ENCODE results near the gene NUMBL. TPM values are rescaled to one million over a fixed set of nuclear protein-coding genes. Genes with fewer than 3 reads are reported as not detected.

Gene NUMBL
- total and polyA plus RNA-seq, 2 of the 4 experiments (the other 2 are of a cell fraction): 6.3 to 29.0 TPM

DNA sequence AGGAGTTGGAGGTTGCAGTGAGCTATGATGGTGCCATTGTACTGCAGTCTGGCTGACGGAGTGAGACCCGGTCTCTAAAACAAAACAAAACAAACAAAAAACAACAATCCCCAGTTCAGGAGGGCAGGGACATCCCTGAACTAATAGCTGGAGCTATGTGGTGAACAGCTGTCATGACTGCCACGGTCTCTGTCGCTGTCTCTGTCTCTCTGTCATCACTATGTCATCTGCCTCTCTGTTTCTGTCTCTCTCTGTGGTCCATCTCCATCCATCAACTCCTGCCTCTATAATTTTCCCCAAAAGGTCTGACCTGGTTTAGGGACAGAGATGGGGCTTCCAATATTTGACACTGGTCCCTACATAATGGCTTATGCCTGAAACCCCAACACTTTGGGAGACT, 33.9 kb upstream of the NUMBL start:
- H3K4me2 ChIP-seq (ENCODE audit: low read depth, low read length): no peak overlapping the region
- no peak for DNase-seq
- no TSS peak for BruUV-seq (replicated peaks)
- no peak overlapping the region for H3K4ac ChIP-seq (ENCODE audit: low read depth, low read length)
- H3K9me3 ChIP-seq (ENCODE audit: control insufficient read depth, insufficient read depth, low read length): no peaks in the 10 kb centered on the region; the same call in 1 of the 2 replicates
- H3K14ac ChIP-seq (replicated peaks; ENCODE audit: low read depth, low read length): no peak overlapping the region
- H4K8ac ChIP-seq (ENCODE audit: low read depth in 2 of 2, low read length in 2 of 2): no peak overlapping the region
- H3K23ac ChIP-seq (ENCODE audit: low read depth, low read length): no peak overlapping the region
- no peak overlapping the region for H3K9ac ChIP-seq (ENCODE audit: low read depth, low read length)
- intact Hi-C loops (cut with micrococcal nuclease): no loop called here
- H2BK5ac ChIP-seq (ENCODE audit: low read depth, low read length, poor library complexity, severe bottlenecking): no peak overlapping the region
- H2BK15ac ChIP-seq (ENCODE audit: low read depth, low read length): no peak overlapping the region
- H2BK20ac ChIP-seq (ENCODE audit: low read depth, low read length): no peak overlapping the region
- 96% methylated on average over 2 of the region's 4 CpGs; no CpG with 5 or more reads in 1 of the 2 experiments for WGBS, 2 experiments (ENCODE audit: extremely low coverage in 2 of 2, insufficient read length in 1 of 2)
- H3K36me3 ChIP-seq (ENCODE audit: control insufficient read depth, insufficient read depth, low read length): peaks cover 45% of the 10 kb centered on the region
- POLR2A ChIA-PET (ENCODE audit: unreplicated experiment): no interaction called here
- H4K5ac ChIP-seq (ENCODE audit: low read depth, low read length): no peak overlapping the region
- dilution Hi-C loops (cut with HindIII; ENCODE audit: low sequenced_read_pairs, unreplicated experiment): no loop called here
- in situ Hi-C loops (cut with MboI; ENCODE audit: low sequenced_read_pairs): no loop called here
- peaks cover 26 to 74% of the 10 kb centered on the region in 2 experiments for H3K79me1 ChIP-seq (ENCODE audit: low read depth in 1 of 2, low read length in 2 of 2)
- no peak overlapping the region for H2BK120ac ChIP-seq (ENCODE audit: low read depth, low read length)
- no peak overlapping the region for H2AFZ ChIP-seq (replicated peaks; ENCODE audit: low read length, poor library complexity)
- ATAC-seq (ENCODE audit: low read depth): no peak
- peaks cover 20% of the 10 kb centered on the region; the same call in 1 of the 2 replicates for H3K9me1 ChIP-seq (ENCODE audit: insufficient read depth, low read length)
- H2AK9ac ChIP-seq (replicated peaks; ENCODE audit: low read depth, low read length, poor library complexity): no peak overlapping the region
- peaks cover 9% of the 10 kb centered on the region for H3K4me1 ChIP-seq (ENCODE audit: control insufficient read depth, insufficient read depth, low read length)
- no peak overlapping the region for H3K56ac ChIP-seq (ENCODE audit: extremely low read depth, insufficient read depth, low read length)
- H3K18ac ChIP-seq (ENCODE audit: low read depth, low read length): no peak overlapping the region
- no peak overlapping the region for H3K27ac ChIP-seq (ENCODE audit: insufficient read depth, low read length)
- no peak overlapping the region for H2AK5ac ChIP-seq (ENCODE audit: low read depth, low read length)
- TF ChIP-seq RAD21 (IDR thresholded peaks at IDR 0.05; ENCODE audit: low read length): no peak
- no peak for TF ChIP-seq RFX5 (IDR thresholded peaks at IDR 0.05; ENCODE audit: low read depth, low read length)
- TF ChIP-seq CEBPB (IDR thresholded peaks at IDR 0.05; ENCODE audit: low read depth, low read length): no peak
- TF ChIP-seq, protein P1, sequence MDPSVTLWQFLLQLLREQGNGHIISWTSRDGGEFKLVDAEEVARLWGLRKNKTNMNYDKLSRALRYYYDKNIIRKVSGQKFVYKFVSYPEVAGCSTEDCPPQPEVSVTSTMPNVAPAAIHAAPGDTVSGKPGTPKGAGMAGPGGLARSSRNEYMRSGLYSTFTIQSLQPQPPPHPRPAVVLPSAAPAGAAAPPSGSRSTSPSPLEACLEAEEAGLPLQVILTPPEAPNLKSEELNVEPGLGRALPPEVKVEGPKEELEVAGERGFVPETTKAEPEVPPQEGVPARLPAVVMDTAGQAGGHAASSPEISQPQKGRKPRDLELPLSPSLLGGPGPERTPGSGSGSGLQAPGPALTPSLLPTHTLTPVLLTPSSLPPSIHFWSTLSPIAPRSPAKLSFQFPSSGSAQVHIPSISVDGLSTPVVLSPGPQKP (IDR thresholded peaks at IDR 0.05; ENCODE audit: borderline replicate concordance, low read depth, low read length): no peak
- no peak for TF ChIP-seq RCOR1 (IDR thresholded peaks at IDR 0.05; ENCODE audit: insufficient replicate concordance, low read length)
- no peak for TF ChIP-seq CHD1 (IDR thresholded peaks at IDR 0.05; ENCODE audit: low read depth, low read length)
- CTCF ChIA-PET: no interaction called here
- no peak overlapping the region for H3K4me3 ChIP-seq (ENCODE audit: insufficient read depth, low read depth, low read length)
- H3K27me3 ChIP-seq (ENCODE audit: control insufficient read depth, insufficient read depth, low read length): no peaks in the 10 kb centered on the region
- no peak overlapping the region for H4K91ac ChIP-seq (ENCODE audit: insufficient read depth, low read depth, low read length)
- peaks cover 12% of the 10 kb centered on the region; the same call in 1 of the 2 replicates for H4K20me1 ChIP-seq (ENCODE audit: insufficient read depth, low read length)
